K562 (cell line): ENCODE data around the gene NECTIN4. TPM values are rescaled to one million over a fixed set of nuclear protein-coding genes. Genes with fewer than 3 reads are reported as not detected.

Experiments
- ATAC-seq: fragments of 200-7000 bp; cut with Tn5 transposase; 3 replicates; pipeline ENCODE4 v1.9.1; 2020; ENCODE audit warnings: moderate library complexity
- BruUV-seq: library from RNA; stranded (reverse); fragments of 400-500 nt; replicated peaks from 2 replicates; lab custom pipeline; 2021; lab: Mats Ljungman, UMichigan
- CTCF ChIA-PET: fragments of 300-600 bp; formaldehyde crosslinking; extraction: SDS; loops from one replicate; lab custom pipeline; 2021; ENCODE audit warnings: low intra/inter-chr PET ratio; lab: Yijun Ruan, JAX
- POLR2A ChIA-PET: fragments of 300-600, 350-650 bp; sonication (Branson Sonifier 250); formaldehyde crosslinking; extraction: SDS; loops from one replicate; lab custom pipeline; 2021; ENCODE audit warnings: antibody characterized with exemption, inconsistent platforms; lab: Yijun Ruan, JAX
- DNase-seq, 4 experiments: peaks; one replicate each; pipeline versions ENCODE4 v3.0.0 to v3.0.0-alpha.2; 2011 to 2018; ENCODE audit warnings: low spot score in 3 of 4, mixed read lengths in 3 of 4; ENCODE audit errors: extremely low read depth in 1 of 4
- FAIRE-seq: peaks from 2 replicates; lab custom pipeline; 2011; peaks lifted over from hg19 to GRCh38; lab: Jason Lieb, UNC
- H2AFZ ChIP-seq: 2 replicates; pipeline ENCODE4 v1.6.0; 2011; ENCODE audit warnings: low read depth, low read length, control low read depth, inconsistent platforms
- H3K27ac ChIP-seq: fragments of 200-600 bp; 3 replicates; pipeline ENCODE4 v1.8.0; 2011; ENCODE audit warnings: low read depth, mild to moderate bottlenecking, control low read depth, inconsistent platforms, low read length, moderate library complexity, mixed read lengths; ENCODE audit errors: extremely low read depth
- H3K27me3 ChIP-seq, 2 experiments: fragments of 300-600 bp in 1 of 2; 2 replicates in 1 of 2; 3 replicates in 1 of 2; pipeline versions ENCODE4 v1.6.0 to v1.8.0; 2011; ENCODE audit warnings: inconsistent platforms in 2 of 2, low read length in 2 of 2, mild to moderate bottlenecking in 1 of 2, mixed read lengths in 1 of 2, moderate library complexity in 1 of 2; ENCODE audit not compliant: control insufficient read depth in 2 of 2, insufficient read depth in 2 of 2
- H3K36me3 ChIP-seq: fragments of 300-600 bp; 3 replicates; pipeline ENCODE4 v1.8.0; 2011; ENCODE audit warnings: mild to moderate bottlenecking, low read length, inconsistent platforms; ENCODE audit not compliant: control insufficient read depth, insufficient read depth
- H3K4me1 ChIP-seq, 2 experiments: fragments of 200-600 bp in 1 of 2; replicated peaks in 1 of 2; 2 replicates in 1 of 2; 3 replicates in 1 of 2; pipeline versions ENCODE4 v1.5.1 to v1.8.0; 2011; ENCODE audit warnings: inconsistent platforms in 2 of 2, low read length in 2 of 2, mild to moderate bottlenecking in 1 of 2, mixed read lengths in 1 of 2, moderate library complexity in 1 of 2; ENCODE audit not compliant: control insufficient read depth in 2 of 2, insufficient read depth in 2 of 2
- H3K4me2 ChIP-seq: 2 replicates; pipeline ENCODE4 v1.6.1; 2011; ENCODE audit warnings: low read length, control low read depth, inconsistent platforms, mixed read lengths; ENCODE audit not compliant: insufficient read depth
- H3K4me3 ChIP-seq: fragments of 200-600 bp; sonication (generic), shearing (Covaris generic); 2 replicates; pipeline ENCODE4 v1.5.1; 2016; ENCODE audit warnings: control low read depth, inconsistent platforms
- H3K79me2 ChIP-seq: fragments of 200-600 bp; 3 replicates; pipeline ENCODE4 v1.8.0; 2011; ENCODE audit warnings: low read length, inconsistent platforms; ENCODE audit not compliant: control insufficient read depth, insufficient read depth
- H3K9ac ChIP-seq, 2 experiments: 2 replicates each; pipeline versions ENCODE4 v1.6.0 to v1.6.1; 2011; ENCODE audit warnings: low read depth in 2 of 2, low read length in 2 of 2, control low read depth in 1 of 2, inconsistent platforms in 1 of 2, mild to moderate bottlenecking in 1 of 2, mixed read lengths in 1 of 2; ENCODE audit not compliant: insufficient read depth in 1 of 2
- H3K9me1 ChIP-seq: one replicate; pipeline ENCODE4 v1.6.0; 2011; ENCODE audit warnings: inconsistent platforms, mild to moderate bottlenecking, low read length, moderate library complexity; ENCODE audit not compliant: control insufficient read depth, insufficient read depth
- H3K9me3 ChIP-seq: replicated peaks from 2 replicates; pipeline ENCODE4 v1.5.1; 2011; ENCODE audit warnings: low read depth, low read length, inconsistent platforms; ENCODE audit not compliant: control insufficient read depth, insufficient read depth
- H4K20me1 ChIP-seq: replicated peaks from 2 replicates; pipeline ENCODE4 v1.6.1; 2011; ENCODE audit warnings: low read length, inconsistent platforms, mixed read lengths; ENCODE audit not compliant: control insufficient read depth, insufficient read depth
- ARHGAP35 ChIP-seq: fragments of 450-650 bp; IDR thresholded peaks from 2 replicates; pipeline ENCODE4 v1.6.1; 2018; ENCODE audit not compliant: partially characterized antibody
- ARID2 ChIP-seq: fragments of 450-650 bp; IDR thresholded peaks from 2 replicates; pipeline ENCODE4 v1.6.1; 2017; ENCODE audit warnings: antibody characterized with exemption, mild to moderate bottlenecking
- FOXJ2 ChIP-seq: fragments of 200-800 bp; sonication (Bioruptor generic); IDR thresholded peaks from 2 replicates; pipeline ENCODE4 v1.6.1; 2016; ENCODE audit warnings: missing genetic modification characterization, missing compliant biosample characterization
- FOXJ3 ChIP-seq: sonication (generic); formaldehyde crosslinking; IDR thresholded peaks from 2 replicates; pipeline ENCODE4 v1.4.0; 2020; ENCODE audit warnings: mild to moderate bottlenecking, missing genetic modification reagents
- GABPB2 ChIP-seq: fragments of 250-450 bp; sonication (Bioruptor Pico); conservative IDR thresholded peaks from 2 replicates; pipeline ENCODE4 v1.5.1; 2021; ENCODE audit warnings: mild to moderate bottlenecking
- HDAC2 ChIP-seq: fragments of 450-650 bp; IDR thresholded peaks from 2 replicates; pipeline ENCODE4 v1.6.1; 2016; ENCODE audit warnings: mild to moderate bottlenecking
- HMG20B ChIP-seq: fragments of 250-450 bp; sonication (Bioruptor Pico); IDR thresholded peaks from 2 replicates; pipeline ENCODE4 v1.5.0; 2021; ENCODE audit warnings: mild to moderate bottlenecking
- KDM5B ChIP-seq: fragments of 200-600 bp; sonication (generic); IDR thresholded peaks from 2 replicates; pipeline ENCODE4 v1.6.1; 2012; ENCODE audit warnings: low read depth, mild to moderate bottlenecking, moderate library complexity, low read length, control low read depth, inconsistent platforms; ENCODE audit not compliant: insufficient replicate concordance
- PPARD ChIP-seq: fragments of 250-450 bp; sonication (Bioruptor Pico); IDR thresholded peaks from 2 replicates; pipeline ENCODE4 v1.8.0; 2022; ENCODE audit warnings: inconsistent platforms, mild to moderate bottlenecking, moderate library complexity
- PURB ChIP-seq: sonication (generic); formaldehyde crosslinking; IDR thresholded peaks from 2 replicates; pipeline ENCODE4 v1.9.0; 2021; ENCODE audit warnings: low read depth, mild to moderate bottlenecking, missing genetic modification reagents
- RFX1 ChIP-seq: fragments of 450-650 bp; IDR thresholded peaks from 2 replicates; pipeline ENCODE4 v1.6.1; 2016; ENCODE audit warnings: mild to moderate bottlenecking, moderate library complexity
- TCFL5 ChIP-seq: fragments of 250-450 bp; sonication (Bioruptor Pico); conservative IDR thresholded peaks from 2 replicates; pipeline ENCODE4 v1.6.1; 2021; ENCODE audit warnings: mild to moderate bottlenecking, moderate library complexity, matching md5 sums
- TFAM ChIP-seq: fragments of 250-450 bp; sonication (Bioruptor Pico); conservative IDR thresholded peaks from 2 replicates; pipeline ENCODE4 v1.5.0; 2021; ENCODE audit warnings: mild to moderate bottlenecking, moderate library complexity
- TRIM24 ChIP-seq, 2 experiments: fragments of 450-650 bp; IDR thresholded peaks; 2 replicates each; pipeline ENCODE4 v1.6.1; 2016
- ZNF175 ChIP-seq: fragments of 200-800 bp; sonication (Bioruptor generic); IDR thresholded peaks from 2 replicates; pipeline ENCODE4 v1.6.1; 2016; ENCODE audit warnings: low read depth, mild to moderate bottlenecking, missing genetic modification characterization, missing compliant biosample characterization
- ZNF217 ChIP-seq: sonication (generic); formaldehyde crosslinking; IDR thresholded peaks from 2 replicates; pipeline ENCODE4 v1.8.0; 2022; ENCODE audit warnings: mild to moderate bottlenecking, missing genetic modification reagents
- in situ Hi-C: fragments of 300-500 bp; cut with MboI; formaldehyde crosslinking; loops from 4 replicates; pipeline ENCODE4 v1.15.0; 2018; ENCODE audit warnings: inconsistent platforms, mixed read lengths
- intact Hi-C: fragments of 100-400 bp; cut with micrococcal nuclease; formaldehyde crosslinking; loops from 2 replicates; pipeline ENCODE4 v1.14.2; 2022
- polyA plus RNA-seq, 8 experiments: library from polyadenylated mRNA; depleted of rRNA in 4 of 8; stranded (reverse) in 5 of 8; unstranded in 3 of 8; fragments of >200 nt; fragmentation: Nextera tagmentation in 2 of 8; fragmentation: Illumina TruSeq in 1 of 8; extraction: Ambion mirVana in 2 of 8; extraction: Trizol in 1 of 8; gene quantifications; 2 replicates each; pipeline versions ENCODE4 v1.2.1 to v1.2.3, GENCODE V29; 2011 to 2014; ENCODE audit warnings: inconsistent platforms in 1 of 8, missing spikeins in 1 of 8
- total RNA-seq, 7 experiments: library from RNA; depleted of rRNA in 6 of 7; stranded (reverse); fragments of >200 nt in 6 of 7; fragmentation: Illumina TruSeq in 2 of 7; extraction: Trizol in 2 of 7; gene quantifications; 2 replicates each; pipeline versions ENCODE4 v1.2.1 to v1.2.3, GENCODE V29; 2011 to 2021; ENCODE audit warnings: low replicate concordance in 1 of 7
- TF ChIP-seq, protein P1 (sequence below): fragments of 450-650 bp; IDR thresholded peaks from 2 replicates; pipeline ENCODE4 v1.6.1; 2014; ENCODE audit warnings: low read depth, mild to moderate bottlenecking, moderate library complexity, borderline replicate concordance
- TF ChIP-seq, protein P2 (sequence below): sonication (generic); formaldehyde crosslinking; IDR thresholded peaks from 2 replicates; pipeline ENCODE4 v1.8.0; 2022; ENCODE audit warnings: missing genetic modification reagents, mild to moderate bottlenecking, borderline replicate concordance

The NECTIN4 gene
- total and polyA plus RNA-seq, 9 of the 15 experiments (the other 6 are each of a cell fraction or from before 2014, with no cell fraction given) = 0.01 to 0.09 TPM; not detected in 7

- TF ChIP-seq PPARD = no peak
- TF ChIP-seq PURB (CRISPR knock-in tag) = no peak
- no peak for TF ChIP-seq TRIM24 (IDR thresholded peaks at IDR 0.05)
- TF ChIP-seq, protein P1, sequence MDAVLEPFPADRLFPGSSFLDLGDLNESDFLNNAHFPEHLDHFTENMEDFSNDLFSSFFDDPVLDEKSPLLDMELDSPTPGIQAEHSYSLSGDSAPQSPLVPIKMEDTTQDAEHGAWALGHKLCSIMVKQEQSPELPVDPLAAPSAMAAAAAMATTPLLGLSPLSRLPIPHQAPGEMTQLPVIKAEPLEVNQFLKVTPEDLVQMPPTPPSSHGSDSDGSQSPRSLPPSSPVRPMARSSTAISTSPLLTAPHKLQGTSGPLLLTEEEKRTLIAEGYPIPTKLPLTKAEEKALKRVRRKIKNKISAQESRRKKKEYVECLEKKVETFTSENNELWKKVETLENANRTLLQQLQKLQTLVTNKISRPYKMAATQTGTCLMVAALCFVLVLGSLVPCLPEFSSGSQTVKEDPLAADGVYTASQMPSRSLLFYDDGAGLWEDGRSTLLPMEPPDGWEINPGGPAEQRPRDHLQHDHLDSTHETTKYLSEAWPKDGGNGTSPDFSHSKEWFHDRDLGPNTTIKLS = peak; percentile 34; the same call in 1 of the 2 replicates
- TF ChIP-seq TCFL5 (CRISPR knock-in tag) = no peak
- TF ChIP-seq, all 486 proteins: peak for 69
These were observed 44.2 kb downstream of the NECTIN4 start (continued) for GRCh38 chr1:161044908-161045735.

DNA sequence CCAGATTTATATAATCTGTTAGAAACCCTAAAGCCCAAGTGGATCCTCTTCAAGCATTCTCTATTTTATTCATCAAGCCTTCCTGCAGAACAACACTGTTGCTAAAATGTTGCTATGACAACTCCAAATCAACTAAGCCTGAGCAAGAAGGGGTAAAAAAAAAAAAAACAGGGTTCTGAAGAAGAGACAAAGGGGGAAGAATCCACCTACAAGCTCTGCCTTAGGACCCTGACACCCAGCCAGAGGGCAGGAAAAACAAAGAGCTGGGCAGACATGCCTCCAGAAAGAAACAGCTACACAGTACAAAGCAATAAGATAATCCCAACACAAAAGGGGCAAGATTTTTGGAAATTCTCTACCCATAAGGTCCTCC is 44.8 kb downstream of the NECTIN4 start:
- Histone ChIP-seq H2AFZ (peak overlapping the region; percentile 97), H3K36me3 (peaks cover 38% of the 10 kb centered on the region), H3K4me1 (peaks cover 10 to 12% of the 10 kb centered on the region in 2 experiments; a peak in 3 of 5 replicates), H4K20me1 (no peaks in the 10 kb centered on the region), H3K9me3 (no peaks in the 10 kb centered on the region; the same call in 1 of the 2 replicates), H3K4me3 (peak overlapping the region; percentile 75), H3K9me1 (no peaks in the 10 kb centered on the region), H3K27me3 (no peaks in the 10 kb centered on the region), H3K4me2 (peak overlapping the region; percentile 95), H3K27ac (peak overlapping the region; percentile 95), H3K79me2 (peaks cover 27% of the 10 kb centered on the region), H3K9ac (peak overlapping the region; percentile 87 to 95; a peak in 3 of 4 replicates)
- TF ChIP-seq ARID2 (no peak), HMG20B (CRISPR knock-in tag) (no peak), TFAM (CRISPR knock-in tag) (no peak), FOXJ3 (CRISPR knock-in tag) (0 out of 2 replicates have a peak, but pooled peaks have one; percentile 48), GABPB2 (CRISPR knock-in tag) (no peak), ARHGAP35 (no peak), HDAC2 (no peak), ZNF217 (CRISPR knock-in tag) (no peak), KDM5B (no peak), ZNF175 (CRISPR knock-in tag) (0 out of 2 replicates have a peak, but pooled peaks have one; percentile 36), FOXJ2 (tag) (peak; percentile 73), RFX1 (peak; percentile 82)
- TF ChIP-seq, protein P2, sequence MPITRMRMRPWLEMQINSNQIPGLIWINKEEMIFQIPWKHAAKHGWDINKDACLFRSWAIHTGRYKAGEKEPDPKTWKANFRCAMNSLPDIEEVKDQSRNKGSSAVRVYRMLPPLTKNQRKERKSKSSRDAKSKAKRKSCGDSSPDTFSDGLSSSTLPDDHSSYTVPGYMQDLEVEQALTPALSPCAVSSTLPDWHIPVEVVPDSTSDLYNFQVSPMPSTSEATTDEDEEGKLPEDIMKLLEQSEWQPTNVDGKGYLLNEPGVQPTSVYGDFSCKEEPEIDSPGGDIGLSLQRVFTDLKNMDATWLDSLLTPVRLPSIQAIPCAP (CRISPR knock-in tag) = no peak
- ChIA-PET POLR2A (interaction anchor here (1.4 to 4.1 kb wide), 8 partner anchors 10 to 109 kb away, joined by 6 to 19 read pairs (median 10); partner anchors contain the start of genes ARHGAP30 and UFC1), CTCF (interaction anchor here (0.6 kb wide), 1 partner anchor 368 kb away, joined by 4 read pairs; no protein-coding TSS in a partner anchor)
- intact Hi-C loops = loop anchor here (2.0 kb wide), 1 partner anchor 48 kb away; no protein-coding TSS in a partner anchor
- FAIRE-seq (peak; percentile 54), ATAC-seq (no peak), DNase-seq (no peak)
- in situ Hi-C loops = no loop called here
- BruUV-seq = no TSS peak
